Hepatocyte (in vitro differentiated cells): Measurements from ENCODE around the gene ZNF48. TPM values are rescaled to one million over a fixed set of nuclear protein-coding genes. Genes with fewer than 3 reads are reported as not detected.

Source experiments
- DNase-seq: peaks from one replicate; pipeline ENCODE4 v3.0.0-alpha.2; 2016; ENCODE audit warnings: low spot score
- H2AFZ ChIP-seq: fragments of 200-600 bp; sonication (generic); 2 replicates; pipeline ENCODE4 v1.6.0; 2016; ENCODE audit warnings: antibody characterized with exemption, mild to moderate bottlenecking
- H3K27ac ChIP-seq: fragments of 200-600 bp; sonication (generic); 2 replicates; pipeline ENCODE4 v1.5.1; 2016; ENCODE audit warnings: mild to moderate bottlenecking
- H3K27me3 ChIP-seq: fragments of 200-600 bp; sonication (generic); 2 replicates; pipeline ENCODE4 v1.6.1; 2016
- H3K36me3 ChIP-seq: fragments of 200-600 bp; sonication (generic); replicated peaks from 2 replicates; pipeline ENCODE4 v1.5.1; 2016; ENCODE audit warnings: low read depth; ENCODE audit not compliant: insufficient read depth
- H3K4me1 ChIP-seq: fragments of 200-600 bp; sonication (generic); 2 replicates; pipeline ENCODE4 v1.5.1; 2016; ENCODE audit warnings: mild to moderate bottlenecking, moderate library complexity; ENCODE audit not compliant: insufficient read depth
- H3K4me2 ChIP-seq: fragments of 200-600 bp; sonication (generic); 2 replicates; pipeline ENCODE4 v1.6.0; 2016
- H3K4me3 ChIP-seq: fragments of 200-600 bp; sonication (generic); 2 replicates; pipeline ENCODE4 v1.5.1; 2016; ENCODE audit warnings: mild to moderate bottlenecking
- H3K79me2 ChIP-seq: fragments of 200-600 bp; sonication (generic); 2 replicates; pipeline ENCODE4 v1.6.0; 2017; ENCODE audit warnings: mild to moderate bottlenecking
- H3K9me2 ChIP-seq: fragments of 200-600 bp; sonication (generic); replicated peaks from 2 replicates; pipeline ENCODE4 v1.6.0; 2017; ENCODE audit warnings: mild to moderate bottlenecking; ENCODE audit not compliant: insufficient read depth
- H3K9me3 ChIP-seq: fragments of 200-600 bp; sonication (generic); 2 replicates; pipeline ENCODE4 v1.5.1; 2016; ENCODE audit warnings: low read depth, mild to moderate bottlenecking
- H4K20me1 ChIP-seq: fragments of 200-600 bp; sonication (generic); 2 replicates; pipeline ENCODE4 v1.6.0; 2016; ENCODE audit warnings: mild to moderate bottlenecking; ENCODE audit not compliant: insufficient read depth, poor library complexity, severe bottlenecking
- CTCF ChIP-seq: fragments of 200-600 bp; sonication (generic); IDR thresholded peaks from 2 replicates; pipeline ENCODE4 v1.5.1; 2016; ENCODE audit warnings: antibody characterized with exemption, mild to moderate bottlenecking; ENCODE audit not compliant: poor library complexity
- EZH2 ChIP-seq: fragments of 200-600 bp; sonication (generic); IDR thresholded peaks from 2 replicates; pipeline ENCODE4 v1.6.1; 2016; ENCODE audit warnings: antibody characterized with exemption, mild to moderate bottlenecking, borderline replicate concordance
- EZH2phosphoT487 ChIP-seq: fragments of 200-600 bp; sonication (generic); IDR thresholded peaks from one replicate; pipeline ENCODE4 v1.6.1; 2018; ENCODE audit warnings: antibody characterized with exemption, mild to moderate bottlenecking, low read depth, moderate library complexity; ENCODE audit not compliant: unreplicated experiment, severe bottlenecking
- WGBS: methylation state at CpG from one replicate; pipeline ENCODE4 v1.1.6; 2016; ENCODE audit warnings: low lambda C conversion rate; ENCODE audit errors: missing lambda C conversion rate; 5-methylcytosine and 5-hydroxymethylcytosine counted together
- polyA plus RNA-seq: library from polyadenylated mRNA; unstranded; fragments of >200 nt; fragmentation: Nextera tagmentation; extraction: Ambion mirVana; gene quantifications from 2 replicates; pipeline ENCODE4 v1.2.1, GENCODE V29; 2016
- total RNA-seq: library from RNA; depleted of rRNA; stranded (reverse); fragments of >200 nt; gene quantifications from 2 replicates; pipeline ENCODE4 v1.2.3, GENCODE V29; 2014

ZNF48 gene
- total and polyA plus RNA-seq, 2 experiments from 2014 or later = 6.1 to 7.7 TPM

GRCh38 chr16:30361180-30361579 lies 34.0 kb upstream of the ZNF48 start:
- H3K36me3 ChIP-seq = no peaks in the 10 kb centered on the region
- peaks cover 59% of the 10 kb centered on the region for H3K79me2 ChIP-seq
- no peak for TF ChIP-seq CTCF
- TF ChIP-seq EZH2phosphoT487 = no peak
- no peak for TF ChIP-seq EZH2
- H3K4me2 ChIP-seq = no peak overlapping the region
- 97% methylated on average over 7 of the region's 7 CpGs for WGBS
- H3K4me3 ChIP-seq = no peak overlapping the region
- H3K27ac ChIP-seq = no peak overlapping the region
- DNase-seq = no peak
- peaks cover 2% of the 10 kb centered on the region for H3K4me1 ChIP-seq
- H3K9me3 ChIP-seq = no peaks in the 10 kb centered on the region
- no peaks in the 10 kb centered on the region for H3K9me2 ChIP-seq
- H4K20me1 ChIP-seq = peaks cover 14% of the 10 kb centered on the region
- H3K27me3 ChIP-seq = no peaks in the 10 kb centered on the region
- H2AFZ ChIP-seq = no peak overlapping the region

- peaks cover 9% of the 10 kb centered on the region for H3K4me1 ChIP-seq
- H3K9me3 ChIP-seq = no peaks in the 10 kb centered on the region
- no peak overlapping the region for H3K4me2 ChIP-seq
- no peak overlapping the region for H2AFZ ChIP-seq
- WGBS = 95% methylated on average over 10 of the region's 10 CpGs
- peaks cover 50% of the 10 kb centered on the region for H4K20me1 ChIP-seq
- peaks cover 93% of the 10 kb centered on the region for H3K79me2 ChIP-seq
- no peak for DNase-seq
- no peaks in the 10 kb centered on the region for H3K27me3 ChIP-seq
- H3K9me2 ChIP-seq = no peaks in the 10 kb centered on the region
- no peak overlapping the region for H3K27ac ChIP-seq
- TF ChIP-seq EZH2phosphoT487 (no peak), CTCF (no peak), EZH2 (no peak)
- H3K4me3 ChIP-seq = no peak overlapping the region
- no peaks in the 10 kb centered on the region for H3K36me3 ChIP-seq
Observed at GRCh38 chr16:30365200-30365599, 30.0 kb upstream of the ZNF48 start.

- Histone ChIP-seq H3K79me2 (peaks cover 84% of the 10 kb centered on the region), H3K9me3 (no peaks in the 10 kb centered on the region), H3K36me3 (no peaks in the 10 kb centered on the region), H3K27me3 (no peaks in the 10 kb centered on the region), H3K27ac (no peak overlapping the region), H3K4me1 (peaks cover 11% of the 10 kb centered on the region), H3K9me2 (no peaks in the 10 kb centered on the region), H4K20me1 (peaks cover 50% of the 10 kb centered on the region), H2AFZ (no peak overlapping the region), H3K4me2 (peak overlapping the region; percentile 96), H3K4me3 (no peak overlapping the region)
- DNase-seq = no peak
- 87% methylated on average over 4 of the region's 4 CpGs for WGBS
- TF ChIP-seq CTCF (no peak), EZH2phosphoT487 (no peak), EZH2 (no peak)
Observed at GRCh38 chr16:30366511-30366910, 28.7 kb upstream of the ZNF48 start.
